HepG2 (cell line): ENCODE data around the gene UGT1A7. TPM values are rescaled to one million over a fixed set of nuclear protein-coding genes. Genes with fewer than 3 reads are reported as not detected.

Experiments
- CHCHD3 ChIP-seq: sonication (generic); formaldehyde crosslinking; IDR thresholded peaks from 2 replicates; pipeline ENCODE4 v1.8.0; 2022; ENCODE audit warnings: mild to moderate bottlenecking, missing genetic modification reagents, moderate library complexity
- FIP1L1 ChIP-seq: fragments of 200-400 bp; formaldehyde crosslinking; IDR thresholded peaks from 2 replicates; pipeline ENCODE4 v1.6.1; 2018; ENCODE audit warnings: low read depth, mild to moderate bottlenecking, low read length, moderate library complexity, borderline replicate concordance; ENCODE audit not compliant: insufficient read depth
- MXI1 ChIP-seq: IDR thresholded peaks from 3 replicates; pipeline ENCODE4 v1.6.1; 2012; ENCODE audit warnings: low read depth, low read length, inconsistent platforms, borderline replicate concordance
- NKX3-1 ChIP-seq: sonication (generic); formaldehyde crosslinking; IDR thresholded peaks from 2 replicates; pipeline ENCODE4 v1.5.0; 2020; ENCODE audit warnings: missing genetic modification reagents
- RNF2 ChIP-seq: fragments of 450-650 bp; conservative IDR thresholded peaks from 2 replicates; pipeline ENCODE4 v1.6.1; 2016; ENCODE audit warnings: low read depth
- TOPORS ChIP-seq: sonication (generic); formaldehyde crosslinking; IDR thresholded peaks from 2 replicates; pipeline ENCODE4 v1.8.0; 2023; ENCODE audit warnings: mild to moderate bottlenecking, missing genetic modification reagents
- WIZ ChIP-seq: sonication (generic); formaldehyde crosslinking; IDR thresholded peaks from 2 replicates; pipeline ENCODE4 v1.5.1; 2020; ENCODE audit warnings: mild to moderate bottlenecking, missing genetic modification reagents
- ZFP37 ChIP-seq: sonication (generic); formaldehyde crosslinking; IDR thresholded peaks from 2 replicates; pipeline ENCODE4 v1.4.0; 2020; ENCODE audit warnings: missing genetic modification reagents, borderline replicate concordance
- ZNF33A ChIP-seq: sonication (generic); formaldehyde crosslinking; IDR thresholded peaks from 2 replicates; pipeline ENCODE4 v1.5.1; 2020; ENCODE audit warnings: missing genetic modification reagents, mild to moderate bottlenecking, moderate library complexity, borderline replicate concordance
- ZNF547 ChIP-seq: sonication (generic); formaldehyde crosslinking; IDR thresholded peaks from 2 replicates; pipeline ENCODE4 v1.5.1; 2020; ENCODE audit warnings: mild to moderate bottlenecking, missing genetic modification reagents
- ZNF557 ChIP-seq: sonication (generic); formaldehyde crosslinking; IDR thresholded peaks from 2 replicates; pipeline ENCODE4 v1.4.0; 2020; ENCODE audit warnings: missing genetic modification reagents
- ZNF850 ChIP-seq: sonication (generic); formaldehyde crosslinking; conservative IDR thresholded peaks from 2 replicates; pipeline ENCODE4 v1.9.0; 2021; ENCODE audit warnings: mild to moderate bottlenecking, missing genetic modification reagents
- ZNF879 ChIP-seq: sonication (generic); formaldehyde crosslinking; IDR thresholded peaks from 2 replicates; pipeline ENCODE4 v1.8.1; 2023; ENCODE audit warnings: missing genetic modification reagents
- polyA plus RNA-seq, 8 experiments: library from polyadenylated mRNA; depleted of rRNA in 3 of 8; stranded (reverse) in 7 of 8; unstranded in 1 of 8; fragments of >200 nt; fragmentation: Illumina TruSeq in 4 of 8; extraction: Trizol in 4 of 8; gene quantifications; 2 replicates each; pipeline versions ENCODE4 v1.2.1 to v1.2.3, GENCODE V29; 2011 to 2016; ENCODE audit warnings: low read depth in 4 of 8, missing spikeins in 1 of 8, mixed read lengths in 1 of 8; ENCODE audit not compliant: insufficient read depth in 1 of 8
- total RNA-seq, 5 experiments: library from RNA; depleted of rRNA; stranded (reverse); fragments of >200 nt; fragmentation: Illumina TruSeq; extraction: Trizol; gene quantifications; 2 replicates each; pipeline ENCODE4 v1.2.3, GENCODE V29; 2016; ENCODE audit warnings: low read depth in 1 of 5
- TF ChIP-seq, protein P1 (sequence below): sonication (generic); formaldehyde crosslinking; IDR thresholded peaks from 2 replicates; pipeline ENCODE4 v1.4.0; 2020; ENCODE audit warnings: missing genetic modification reagents; ENCODE audit errors: not compliant biosample characterization
- TF ChIP-seq, protein P2 (sequence below): fragments of 450-650 bp; IDR thresholded peaks from 2 replicates; pipeline ENCODE4 v1.6.1; 2017; ENCODE audit warnings: mild to moderate bottlenecking
- TF ChIP-seq, protein P3 (sequence below): sonication (generic); formaldehyde crosslinking; IDR thresholded peaks from 2 replicates; pipeline ENCODE4 v1.4.0; 2020; ENCODE audit warnings: mild to moderate bottlenecking, missing genetic modification reagents, borderline replicate concordance
- TF ChIP-seq, protein P4 (sequence below): sonication (generic); formaldehyde crosslinking; IDR thresholded peaks from 2 replicates; pipeline ENCODE4 v1.4.0; 2020; ENCODE audit warnings: missing genetic modification reagents

The UGT1A7 gene
- total and polyA plus RNA-seq, 2 of the 13 experiments (the other 11 are each of a cell fraction or from before 2014, with no cell fraction given) = not detected

DNA sequence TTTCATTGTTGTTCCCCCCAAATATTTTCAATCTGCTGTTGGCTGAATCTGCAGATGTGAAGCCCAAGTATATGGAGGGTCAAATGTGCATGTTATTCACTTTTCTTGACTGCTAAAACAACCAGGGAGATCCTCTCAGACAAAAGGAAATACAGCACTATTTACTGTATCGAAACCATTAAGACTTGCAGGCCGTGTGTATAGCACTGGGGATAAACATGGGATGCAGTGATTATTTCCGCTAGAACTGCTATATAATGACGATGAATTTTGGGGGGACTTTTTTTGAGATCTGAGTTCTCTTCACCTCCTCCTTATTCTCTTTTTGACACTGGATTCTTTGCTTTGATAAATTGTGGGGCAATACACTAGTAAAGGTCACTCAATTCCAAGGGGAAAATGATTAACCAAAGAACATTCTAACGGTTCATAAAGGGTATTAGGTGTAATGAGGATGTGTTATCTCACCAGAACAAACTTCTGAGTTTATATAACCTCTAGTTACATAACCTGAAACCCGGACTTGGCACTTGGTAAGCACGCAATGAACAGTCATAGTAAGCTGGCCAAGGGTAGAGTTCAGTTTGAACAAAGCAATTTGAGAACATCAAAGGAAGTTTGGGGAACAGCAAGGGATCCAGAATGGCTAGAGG is 74.9 kb downstream of the UGT1A7 start (continued):
- no peak for TF ChIP-seq ZNF879
- TF ChIP-seq, protein P1, sequence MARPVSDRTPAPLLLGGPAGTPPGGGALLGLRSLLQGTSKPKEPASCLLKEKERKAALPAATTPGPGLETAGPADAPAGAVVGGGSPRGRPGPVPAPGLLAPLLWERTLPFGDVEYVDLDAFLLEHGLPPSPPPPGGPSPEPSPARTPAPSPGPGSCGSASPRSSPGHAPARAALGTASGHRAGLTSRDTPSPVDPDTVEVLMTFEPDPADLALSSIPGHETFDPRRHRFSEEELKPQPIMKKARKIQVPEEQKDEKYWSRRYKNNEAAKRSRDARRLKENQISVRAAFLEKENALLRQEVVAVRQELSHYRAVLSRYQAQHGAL (CRISPR knock-in tag) = peak; percentile 77
- peak; percentile 78; the same call in 1 of the 2 replicates for TF ChIP-seq ZFP37 (CRISPR knock-in tag)
- TF ChIP-seq, protein P2, sequence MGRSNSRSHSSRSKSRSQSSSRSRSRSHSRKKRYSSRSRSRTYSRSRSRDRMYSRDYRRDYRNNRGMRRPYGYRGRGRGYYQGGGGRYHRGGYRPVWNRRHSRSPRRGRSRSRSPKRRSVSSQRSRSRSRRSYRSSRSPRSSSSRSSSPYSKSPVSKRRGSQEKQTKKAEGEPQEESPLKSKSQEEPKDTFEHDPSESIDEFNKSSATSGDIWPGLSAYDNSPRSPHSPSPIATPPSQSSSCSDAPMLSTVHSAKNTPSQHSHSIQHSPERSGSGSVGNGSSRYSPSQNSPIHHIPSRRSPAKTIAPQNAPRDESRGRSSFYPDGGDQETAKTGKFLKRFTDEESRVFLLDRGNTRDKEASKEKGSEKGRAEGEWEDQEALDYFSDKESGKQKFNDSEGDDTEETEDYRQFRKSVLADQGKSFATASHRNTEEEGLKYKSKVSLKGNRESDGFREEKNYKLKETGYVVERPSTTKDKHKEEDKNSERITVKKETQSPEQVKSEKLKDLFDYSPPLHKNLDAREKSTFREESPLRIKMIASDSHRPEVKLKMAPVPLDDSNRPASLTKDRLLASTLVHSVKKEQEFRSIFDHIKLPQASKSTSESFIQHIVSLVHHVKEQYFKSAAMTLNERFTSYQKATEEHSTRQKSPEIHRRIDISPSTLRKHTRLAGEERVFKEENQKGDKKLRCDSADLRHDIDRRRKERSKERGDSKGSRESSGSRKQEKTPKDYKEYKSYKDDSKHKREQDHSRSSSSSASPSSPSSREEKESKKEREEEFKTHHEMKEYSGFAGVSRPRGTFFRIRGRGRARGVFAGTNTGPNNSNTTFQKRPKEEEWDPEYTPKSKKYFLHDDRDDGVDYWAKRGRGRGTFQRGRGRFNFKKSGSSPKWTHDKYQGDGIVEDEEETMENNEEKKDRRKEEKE = no peak
- TF ChIP-seq WIZ (CRISPR knock-in tag) = no peak
- TF ChIP-seq, protein P3, sequence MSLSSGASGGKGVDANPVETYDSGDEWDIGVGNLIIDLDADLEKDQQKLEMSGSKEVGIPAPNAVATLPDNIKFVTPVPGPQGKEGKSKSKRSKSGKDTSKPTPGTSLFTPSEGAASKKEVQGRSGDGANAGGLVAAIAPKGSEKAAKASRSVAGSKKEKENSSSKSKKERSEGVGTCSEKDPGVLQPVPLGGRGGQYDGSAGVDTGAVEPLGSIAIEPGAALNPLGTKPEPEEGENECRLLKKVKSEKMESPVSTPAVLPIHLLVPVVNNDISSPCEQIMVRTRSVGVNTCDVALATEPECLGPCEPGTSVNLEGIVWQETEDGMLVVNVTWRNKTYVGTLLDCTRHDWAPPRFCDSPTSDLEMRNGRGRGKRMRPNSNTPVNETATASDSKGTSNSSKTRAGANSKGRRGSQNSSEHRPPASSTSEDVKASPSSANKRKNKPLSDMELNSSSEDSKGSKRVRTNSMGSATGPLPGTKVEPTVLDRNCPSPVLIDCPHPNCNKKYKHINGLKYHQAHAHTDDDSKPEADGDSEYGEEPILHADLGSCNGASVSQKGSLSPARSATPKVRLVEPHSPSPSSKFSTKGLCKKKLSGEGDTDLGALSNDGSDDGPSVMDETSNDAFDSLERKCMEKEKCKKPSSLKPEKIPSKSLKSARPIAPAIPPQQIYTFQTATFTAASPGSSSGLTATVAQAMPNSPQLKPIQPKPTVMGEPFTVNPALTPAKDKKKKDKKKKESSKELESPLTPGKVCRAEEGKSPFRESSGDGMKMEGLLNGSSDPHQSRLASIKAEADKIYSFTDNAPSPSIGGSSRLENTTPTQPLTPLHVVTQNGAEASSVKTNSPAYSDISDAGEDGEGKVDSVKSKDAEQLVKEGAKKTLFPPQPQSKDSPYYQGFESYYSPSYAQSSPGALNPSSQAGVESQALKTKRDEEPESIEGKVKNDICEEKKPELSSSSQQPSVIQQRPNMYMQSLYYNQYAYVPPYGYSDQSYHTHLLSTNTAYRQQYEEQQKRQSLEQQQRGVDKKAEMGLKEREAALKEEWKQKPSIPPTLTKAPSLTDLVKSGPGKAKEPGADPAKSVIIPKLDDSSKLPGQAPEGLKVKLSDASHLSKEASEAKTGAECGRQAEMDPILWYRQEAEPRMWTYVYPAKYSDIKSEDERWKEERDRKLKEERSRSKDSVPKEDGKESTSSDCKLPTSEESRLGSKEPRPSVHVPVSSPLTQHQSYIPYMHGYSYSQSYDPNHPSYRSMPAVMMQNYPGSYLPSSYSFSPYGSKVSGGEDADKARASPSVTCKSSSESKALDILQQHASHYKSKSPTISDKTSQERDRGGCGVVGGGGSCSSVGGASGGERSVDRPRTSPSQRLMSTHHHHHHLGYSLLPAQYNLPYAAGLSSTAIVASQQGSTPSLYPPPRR = peak; percentile 100
- TF ChIP-seq FIP1L1 = no peak
- TF ChIP-seq RNF2 = no peak
- TF ChIP-seq, protein P4, sequence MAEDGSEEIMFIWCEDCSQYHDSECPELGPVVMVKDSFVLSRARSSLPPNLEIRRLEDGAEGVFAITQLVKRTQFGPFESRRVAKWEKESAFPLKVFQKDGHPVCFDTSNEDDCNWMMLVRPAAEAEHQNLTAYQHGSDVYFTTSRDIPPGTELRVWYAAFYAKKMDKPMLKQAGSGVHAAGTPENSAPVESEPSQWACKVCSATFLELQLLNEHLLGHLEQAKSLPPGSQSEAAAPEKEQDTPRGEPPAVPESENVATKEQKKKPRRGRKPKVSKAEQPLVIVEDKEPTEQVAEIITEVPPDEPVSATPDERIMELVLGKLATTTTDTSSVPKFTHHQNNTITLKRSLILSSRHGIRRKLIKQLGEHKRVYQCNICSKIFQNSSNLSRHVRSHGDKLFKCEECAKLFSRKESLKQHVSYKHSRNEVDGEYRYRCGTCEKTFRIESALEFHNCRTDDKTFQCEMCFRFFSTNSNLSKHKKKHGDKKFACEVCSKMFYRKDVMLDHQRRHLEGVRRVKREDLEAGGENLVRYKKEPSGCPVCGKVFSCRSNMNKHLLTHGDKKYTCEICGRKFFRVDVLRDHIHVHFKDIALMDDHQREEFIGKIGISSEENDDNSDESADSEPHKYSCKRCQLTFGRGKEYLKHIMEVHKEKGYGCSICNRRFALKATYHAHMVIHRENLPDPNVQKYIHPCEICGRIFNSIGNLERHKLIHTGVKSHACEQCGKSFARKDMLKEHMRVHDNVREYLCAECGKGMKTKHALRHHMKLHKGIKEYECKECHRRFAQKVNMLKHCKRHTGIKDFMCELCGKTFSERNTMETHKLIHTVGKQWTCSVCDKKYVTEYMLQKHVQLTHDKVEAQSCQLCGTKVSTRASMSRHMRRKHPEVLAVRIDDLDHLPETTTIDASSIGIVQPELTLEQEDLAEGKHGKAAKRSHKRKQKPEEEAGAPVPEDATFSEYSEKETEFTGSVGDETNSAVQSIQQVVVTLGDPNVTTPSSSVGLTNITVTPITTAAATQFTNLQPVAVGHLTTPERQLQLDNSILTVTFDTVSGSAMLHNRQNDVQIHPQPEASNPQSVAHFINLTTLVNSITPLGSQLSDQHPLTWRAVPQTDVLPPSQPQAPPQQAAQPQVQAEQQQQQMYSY (CRISPR knock-in tag) = no peak
- no peak; the same call in 2 of the 3 replicates for TF ChIP-seq MXI1
- TF ChIP-seq TOPORS (CRISPR knock-in tag) = no peak
- TF ChIP-seq NKX3-1 (CRISPR knock-in tag) = peak; percentile 99
- TF ChIP-seq ZNF850 (CRISPR knock-in tag) = no peak
- TF ChIP-seq CHCHD3 (CRISPR knock-in tag) = 0 out of 2 replicates have a peak, but pooled peaks have one; percentile 33
- TF ChIP-seq ZNF547 = 0 out of 2 replicates have a peak, but pooled peaks have one; percentile 23
- no peak for TF ChIP-seq ZNF33A (CRISPR knock-in tag)
- 0 out of 2 replicates have a peak, but pooled peaks have one; percentile 47 for TF ChIP-seq ZNF557 (CRISPR knock-in tag)
